ENCODE measurements around the gene SMPD2.

SMPD2 gene

DNA sequence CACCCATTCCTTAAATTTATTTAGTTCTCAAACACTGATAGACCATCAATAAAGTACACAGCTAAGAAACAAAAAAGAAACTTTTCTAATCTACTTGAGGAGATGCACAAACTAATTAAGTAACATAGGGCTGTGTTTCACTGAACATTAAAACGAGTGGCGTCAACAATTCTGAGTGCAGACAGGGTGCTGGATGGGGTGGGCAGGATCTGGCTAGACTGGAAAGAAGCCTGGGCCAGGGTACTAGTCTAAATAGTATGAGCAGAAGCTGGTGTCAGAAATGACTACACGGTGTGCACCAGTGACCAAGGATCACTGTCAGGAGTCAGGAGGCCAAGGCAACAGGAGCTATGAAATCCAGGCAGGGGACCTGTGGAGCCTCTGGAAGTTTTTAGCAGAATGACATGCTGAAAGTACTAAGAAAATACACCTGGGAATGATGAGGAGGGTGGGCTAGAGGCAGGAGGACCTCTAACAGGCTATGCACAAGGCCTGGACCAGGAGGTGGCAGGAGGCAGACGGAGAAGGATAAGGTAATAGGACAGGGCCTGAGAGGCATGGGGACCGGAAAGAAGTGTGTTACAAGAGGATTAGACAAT lies 29.2 kb downstream of the SMPD2 start:
- Histone ChIP-seq H3K27ac (no peak overlapping the region), H3K27me3 (replicated peaks) (no peaks in the 10 kb centered on the region), H3K4me3 (ENCODE audit: low read depth, low read length) (no peak overlapping the region), H3K36me3 (replicated peaks) (peaks cover 42% of the 10 kb centered on the region)
- DNase-seq = no peak
- TF ChIP-seq, protein P1, sequence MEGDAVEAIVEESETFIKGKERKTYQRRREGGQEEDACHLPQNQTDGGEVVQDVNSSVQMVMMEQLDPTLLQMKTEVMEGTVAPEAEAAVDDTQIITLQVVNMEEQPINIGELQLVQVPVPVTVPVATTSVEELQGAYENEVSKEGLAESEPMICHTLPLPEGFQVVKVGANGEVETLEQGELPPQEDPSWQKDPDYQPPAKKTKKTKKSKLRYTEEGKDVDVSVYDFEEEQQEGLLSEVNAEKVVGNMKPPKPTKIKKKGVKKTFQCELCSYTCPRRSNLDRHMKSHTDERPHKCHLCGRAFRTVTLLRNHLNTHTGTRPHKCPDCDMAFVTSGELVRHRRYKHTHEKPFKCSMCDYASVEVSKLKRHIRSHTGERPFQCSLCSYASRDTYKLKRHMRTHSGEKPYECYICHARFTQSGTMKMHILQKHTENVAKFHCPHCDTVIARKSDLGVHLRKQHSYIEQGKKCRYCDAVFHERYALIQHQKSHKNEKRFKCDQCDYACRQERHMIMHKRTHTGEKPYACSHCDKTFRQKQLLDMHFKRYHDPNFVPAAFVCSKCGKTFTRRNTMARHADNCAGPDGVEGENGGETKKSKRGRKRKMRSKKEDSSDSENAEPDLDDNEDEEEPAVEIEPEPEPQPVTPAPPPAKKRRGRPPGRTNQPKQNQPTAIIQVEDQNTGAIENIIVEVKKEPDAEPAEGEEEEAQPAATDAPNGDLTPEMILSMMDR (IDR thresholded peaks at IDR 0.05; ENCODE audit: low read depth, low read length, missing control alignments) = no peak
- in situ Hi-C loops (cut with HindIII; ENCODE audit: low pct_ligation_motif_present, low sequenced_read_pairs) = no loop called here

DNA sequence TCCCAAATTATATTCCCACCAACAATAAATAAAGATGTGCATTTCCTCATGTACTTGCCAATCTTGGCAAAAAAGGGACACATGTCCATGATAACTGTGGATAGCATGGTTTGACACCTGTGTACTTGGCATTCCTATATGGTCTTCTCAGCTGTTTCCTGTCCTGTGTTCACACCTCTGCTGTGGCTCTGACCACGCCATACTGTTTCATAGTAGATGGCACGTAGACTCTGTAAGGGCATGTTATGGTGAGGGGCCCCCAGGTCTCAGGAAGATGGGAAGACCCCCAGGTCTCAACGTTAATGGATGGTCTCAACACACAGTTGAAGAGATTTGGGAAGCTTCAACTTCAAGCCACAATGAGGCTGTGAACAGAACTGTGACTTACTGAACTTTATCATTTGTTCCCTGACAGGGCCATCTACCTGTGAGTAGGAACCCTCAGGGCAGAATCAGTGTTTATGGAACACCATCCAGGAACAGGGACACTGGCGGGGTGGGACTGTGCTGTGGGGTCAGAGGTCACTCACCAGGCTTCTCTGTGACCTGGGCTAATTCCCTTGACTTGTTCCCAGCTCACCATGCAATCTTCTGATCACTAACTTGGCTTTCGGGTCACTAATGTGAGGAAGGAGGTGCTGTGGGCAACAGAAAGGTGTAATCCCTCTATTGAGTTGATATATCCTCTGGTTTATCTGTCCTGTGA lies 30.7 kb downstream of the SMPD2 start:
- no peak for DNase-seq
- H3K36me3 ChIP-seq (replicated peaks) = peaks cover 42% of the 10 kb centered on the region
- H3K27me3 ChIP-seq (replicated peaks) = no peaks in the 10 kb centered on the region
- no peak overlapping the region for H3K4me3 ChIP-seq (ENCODE audit: low read depth, low read length)
- H3K27ac ChIP-seq = no peak overlapping the region
- in situ Hi-C loops (cut with HindIII; ENCODE audit: low pct_ligation_motif_present, low sequenced_read_pairs) = no loop called here
- TF ChIP-seq, protein P1 (IDR thresholded peaks at IDR 0.05; ENCODE audit: low read depth, low read length, missing control alignments) = no peak

DNA sequence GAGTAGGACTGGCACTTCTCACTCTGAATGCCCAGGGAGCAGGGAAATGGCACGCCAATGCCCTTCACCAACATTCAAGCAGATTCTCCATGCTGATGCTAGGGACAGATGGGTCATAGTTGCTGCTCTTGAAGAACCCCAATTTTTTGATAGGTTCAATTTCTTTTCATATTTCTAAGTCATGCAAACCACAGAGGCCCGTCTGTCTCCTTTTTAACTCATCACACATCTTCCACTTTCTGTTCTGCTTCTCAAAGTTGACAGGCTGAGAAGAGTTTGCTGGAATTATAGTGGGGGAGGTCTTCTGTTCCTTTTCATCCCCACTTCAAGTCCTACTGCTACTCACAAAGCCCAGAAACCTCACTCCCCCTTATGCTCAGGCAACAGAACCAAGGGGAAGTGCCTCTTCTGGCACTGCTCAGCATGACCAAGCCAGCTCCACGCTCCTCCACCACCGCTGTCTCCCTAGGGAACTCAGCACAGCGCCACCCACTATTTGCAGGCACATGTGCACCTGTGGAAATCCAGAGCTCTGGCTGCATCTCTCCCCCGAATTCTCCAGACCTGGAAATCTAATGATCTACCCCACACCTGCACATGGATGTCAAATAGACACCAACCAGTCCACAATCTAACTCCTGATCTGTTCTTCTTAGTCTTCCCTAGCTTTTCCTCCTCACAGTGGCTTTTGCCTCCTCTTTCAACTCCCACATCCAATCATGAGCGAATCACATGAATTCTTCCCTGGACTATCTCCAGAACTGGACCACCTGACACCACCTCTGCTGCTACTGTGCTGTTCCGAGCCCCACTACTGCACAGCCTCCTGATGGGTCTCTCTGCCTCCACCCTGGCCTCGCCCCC lies 31.8 kb downstream of the SMPD2 start:
- no peak overlapping the region for H3K4me3 ChIP-seq (ENCODE audit: low read depth, low read length)
- no peaks in the 10 kb centered on the region for H3K27me3 ChIP-seq (replicated peaks)
- H3K27ac ChIP-seq = no peak overlapping the region
- TF ChIP-seq, protein P1 (IDR thresholded peaks at IDR 0.05; ENCODE audit: low read depth, low read length, missing control alignments) = no peak
- no peak for DNase-seq
- H3K36me3 ChIP-seq (replicated peaks) = peaks cover 41% of the 10 kb centered on the region
- in situ Hi-C loops (cut with HindIII; ENCODE audit: low pct_ligation_motif_present, low sequenced_read_pairs) = no loop called here

DNA sequence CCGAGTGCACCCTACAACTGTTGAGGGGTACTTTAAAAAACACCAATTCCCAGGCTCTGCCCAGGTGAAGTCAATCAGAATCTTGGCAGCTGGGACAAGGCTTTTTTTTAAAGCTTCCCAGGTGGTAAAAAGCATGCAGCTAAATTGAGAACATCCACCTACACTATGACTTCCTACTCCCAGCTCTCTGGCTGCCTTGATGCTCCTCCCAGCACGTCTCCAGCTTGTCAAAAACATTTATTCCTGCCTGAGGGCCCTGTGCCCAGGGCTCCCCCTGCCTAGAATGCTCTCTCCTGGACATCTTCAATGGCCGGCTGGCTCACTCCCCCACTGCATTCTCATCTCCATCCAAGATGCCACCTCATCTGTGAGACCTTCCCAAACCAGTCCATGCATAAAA lies 32.6 kb downstream of the SMPD2 start:
- Histone ChIP-seq H3K4me3 (ENCODE audit: low read depth, low read length) (no peak overlapping the region), H3K27me3 (replicated peaks) (no peaks in the 10 kb centered on the region), H3K27ac (no peak overlapping the region), H3K36me3 (replicated peaks) (peaks cover 41% of the 10 kb centered on the region)
- no peak for DNase-seq
- in situ Hi-C loops (cut with HindIII; ENCODE audit: low pct_ligation_motif_present, low sequenced_read_pairs) = no loop called here
- TF ChIP-seq, protein P1 (IDR thresholded peaks at IDR 0.05; ENCODE audit: low read depth, low read length, missing control alignments) = no peak

DNA sequence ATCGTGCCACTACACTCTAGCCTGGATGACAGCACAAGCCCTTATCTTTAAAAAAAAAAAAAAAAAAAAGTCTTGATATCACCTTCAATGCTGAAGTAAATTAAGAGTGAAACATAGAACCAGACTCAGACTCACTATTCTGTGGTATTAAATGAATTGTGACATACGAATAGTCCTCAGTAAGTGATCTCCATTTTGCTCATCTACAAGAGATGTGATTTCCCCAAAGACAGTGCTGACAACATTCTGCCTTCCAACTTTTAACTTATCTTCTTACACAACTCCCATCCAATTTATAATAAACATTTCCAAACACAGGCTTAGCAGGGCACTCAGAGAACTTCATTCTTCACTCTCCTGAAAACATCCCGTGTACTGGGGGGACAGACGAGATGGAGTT lies 34.5 kb downstream of the SMPD2 start:
- no peaks in the 10 kb centered on the region for H3K27me3 ChIP-seq (replicated peaks)
- no peak overlapping the region for H3K4me3 ChIP-seq (ENCODE audit: low read depth, low read length)
- TF ChIP-seq, protein P1 (IDR thresholded peaks at IDR 0.05; ENCODE audit: low read depth, low read length, missing control alignments) = no peak
- H3K36me3 ChIP-seq (replicated peaks) = peaks cover 43% of the 10 kb centered on the region
- no peak for DNase-seq
- no peak overlapping the region for H3K27ac ChIP-seq
- in situ Hi-C loops (cut with HindIII; ENCODE audit: low pct_ligation_motif_present, low sequenced_read_pairs) = no loop called here
